ENCODE data around the gene PCTP.

PCTP gene

DNA sequence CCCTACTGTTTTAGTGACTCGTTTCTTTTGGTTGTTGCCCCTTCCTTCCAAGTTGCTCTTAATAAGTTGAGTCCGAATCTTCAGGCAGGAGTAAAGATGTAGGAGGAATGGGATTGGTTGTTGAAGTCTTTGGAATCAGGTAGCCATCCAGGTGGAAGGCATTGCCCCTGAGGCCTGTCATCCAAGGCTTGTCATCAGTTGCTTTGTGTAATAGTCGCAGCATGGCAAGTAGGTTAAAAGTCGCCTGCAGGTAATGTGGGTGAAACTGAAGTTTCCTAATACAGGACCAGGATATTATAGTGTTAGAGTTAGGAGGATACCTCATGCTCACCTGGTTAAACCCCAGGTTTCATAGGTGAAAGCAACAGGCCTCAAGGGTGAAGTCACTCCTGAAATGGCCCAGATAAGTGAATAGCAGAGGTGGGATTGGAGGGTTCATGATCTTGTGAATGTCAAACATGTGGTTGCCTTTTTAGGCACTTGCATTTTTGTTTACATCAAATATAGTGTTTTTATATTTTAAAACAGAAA lies 934 bp downstream of the PCTP start:
- DNase-seq (ENCODE audit: low read depth in 2 of 2, low spot score in 1 of 2) = no peak

DNA sequence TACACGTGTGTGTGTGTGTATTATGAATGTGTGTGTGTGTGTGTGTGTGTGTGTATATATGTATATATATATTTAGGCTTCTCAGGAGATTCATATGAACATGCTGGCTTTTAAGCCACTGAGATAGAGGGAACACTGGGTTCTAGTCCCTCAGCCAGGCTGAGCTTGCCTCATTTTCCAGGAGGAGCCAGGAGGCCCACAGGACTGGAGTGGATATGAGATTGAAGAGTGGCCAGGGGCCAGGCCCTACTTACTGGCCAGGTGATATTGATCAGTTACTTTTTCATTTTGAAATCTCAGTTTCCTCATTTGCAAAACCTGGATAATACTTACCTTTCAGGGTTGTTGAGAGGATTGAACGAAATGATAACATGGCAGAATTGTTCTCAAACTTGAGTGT lies 5.8 kb downstream of the PCTP start:
- DNase-seq (ENCODE audit: low read depth in 2 of 2, low spot score in 1 of 2) = no peak

- no peak for DNase-seq (ENCODE audit: low read depth in 2 of 2, low spot score in 1 of 2)
These were observed 6.8 kb downstream of the PCTP start for GRCh38 chr17:55757659-55758058.

DNA sequence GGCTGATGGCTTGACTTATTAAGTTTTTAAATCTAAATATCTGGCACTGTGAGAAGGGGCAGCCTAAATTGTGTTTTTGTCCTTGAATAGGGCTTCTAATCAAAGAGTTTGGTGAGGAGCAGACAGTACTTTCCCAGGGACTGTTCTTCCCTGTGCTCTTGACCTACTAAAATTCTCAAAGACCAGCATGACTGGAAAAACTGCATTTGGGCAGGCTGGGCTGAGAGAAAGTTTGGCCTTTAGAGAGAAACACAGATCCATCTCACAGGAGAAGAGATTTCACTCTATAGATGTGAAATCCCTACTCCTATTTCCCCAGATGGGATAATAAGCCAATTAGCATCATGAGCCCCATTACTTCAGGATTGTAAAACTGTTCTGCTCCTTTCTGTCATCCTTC lies 7.3 kb downstream of the PCTP start:
- DNase-seq (ENCODE audit: low read depth in 2 of 2, low spot score in 1 of 2) = no peak

GRCh38 chr17:55760643-55761355 lies 9.9 kb downstream of the PCTP start:
- no peak for DNase-seq (ENCODE audit: low read depth in 2 of 2, low spot score in 1 of 2)

DNA sequence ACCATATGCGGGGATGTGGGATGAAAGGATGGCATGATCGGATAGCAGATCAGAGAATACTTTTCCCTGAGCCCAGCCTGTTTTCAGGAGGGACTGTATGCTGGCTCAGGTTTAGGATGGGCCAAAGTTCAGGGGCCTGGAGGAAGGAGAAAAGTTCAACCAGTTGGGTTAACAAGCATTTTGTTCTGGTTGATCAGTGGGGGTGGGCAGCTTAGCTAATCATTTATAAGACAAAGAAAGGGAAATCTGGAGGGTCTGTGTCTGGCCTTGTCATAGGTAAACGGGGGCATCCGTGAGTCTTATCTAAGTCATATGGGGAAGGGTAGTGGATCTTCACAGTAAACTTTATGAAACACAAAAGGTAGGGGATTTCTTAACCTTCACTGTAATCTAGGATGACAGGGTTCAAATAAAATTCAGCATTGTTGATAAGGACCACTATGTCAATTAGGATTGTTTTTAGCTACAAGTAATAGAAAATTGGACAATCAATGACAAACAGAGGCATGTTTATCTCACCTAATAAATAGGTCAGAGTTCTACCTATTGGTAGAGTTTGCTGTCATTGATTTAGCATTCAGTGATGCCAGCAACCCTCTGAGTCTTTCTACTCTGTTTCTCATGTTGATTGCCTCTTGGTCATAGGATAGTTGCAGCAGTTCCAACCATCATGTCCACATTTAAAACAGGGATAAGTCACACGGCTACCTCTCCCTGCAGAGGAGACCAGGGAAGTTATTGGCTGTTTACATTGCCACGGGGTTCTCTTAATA lies 11.4 kb downstream of the PCTP start:
- DNase-seq (ENCODE audit: low read depth in 2 of 2, low spot score in 1 of 2) = no peak

DNA sequence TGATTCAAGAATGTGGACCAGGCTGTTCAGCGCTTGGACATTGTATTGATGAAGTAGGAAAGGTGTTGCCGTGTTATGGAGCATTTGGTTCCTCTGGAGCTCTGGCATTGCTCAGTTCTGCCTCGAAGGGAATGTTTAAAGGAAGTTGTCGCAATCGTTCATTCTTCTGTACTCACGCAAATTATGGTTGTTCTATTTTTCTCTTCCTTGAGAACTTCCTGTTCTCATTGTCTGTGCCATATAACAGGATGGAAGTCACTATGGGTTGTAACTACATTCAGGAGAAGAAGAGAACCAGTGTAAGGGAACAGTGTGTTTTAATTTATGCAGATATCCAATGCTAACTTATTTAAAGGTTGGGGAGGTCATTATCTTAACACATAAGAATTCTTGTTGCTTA lies 13.0 kb downstream of the PCTP start:
- no peak for DNase-seq (ENCODE audit: low read depth in 2 of 2, low spot score in 1 of 2)

GRCh38 chr17:55764610-55765009 lies 13.8 kb downstream of the PCTP start:
- DNase-seq (ENCODE audit: low read depth in 2 of 2, low spot score in 1 of 2) = no peak

DNA sequence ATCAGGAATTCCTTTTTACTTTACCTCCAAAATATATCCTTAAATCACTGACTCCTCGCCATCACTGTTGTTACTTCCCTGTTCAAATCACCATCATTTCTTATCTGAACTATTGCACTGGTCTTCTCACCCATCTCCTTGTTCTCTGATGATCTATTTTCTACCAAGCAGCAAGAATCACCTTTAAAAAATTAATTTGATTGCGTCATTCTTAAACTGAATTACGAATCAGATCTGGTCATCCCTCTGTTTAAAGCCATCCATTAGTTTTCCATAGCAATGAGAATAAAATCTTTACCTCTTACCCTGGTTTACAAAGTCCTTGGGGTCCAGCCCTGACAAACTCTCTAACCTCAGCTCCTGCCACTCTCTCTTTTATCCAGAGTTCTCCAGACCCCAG lies 14.6 kb downstream of the PCTP start:
- DNase-seq (ENCODE audit: low read depth in 2 of 2, low spot score in 1 of 2) = no peak

GRCh38 chr17:55768936-55769624 lies 18.2 kb downstream of the PCTP start:
- DNase-seq (ENCODE audit: low read depth in 2 of 2, low spot score in 1 of 2) = no peak

- DNase-seq (ENCODE audit: low read depth in 2 of 2, low spot score in 1 of 2) = no peak
These were observed 18.8 kb downstream of the PCTP start for GRCh38 chr17:55769625-55770000.

- DNase-seq (ENCODE audit: low read depth in 2 of 2, low spot score in 1 of 2) = no peak
These were observed 19.5 kb downstream of the PCTP start for GRCh38 chr17:55770196-55770870.

- no peak for DNase-seq (ENCODE audit: low read depth in 2 of 2, low spot score in 1 of 2)
These were observed 21.2 kb downstream of the PCTP start for GRCh38 chr17:55772086-55772485.

DNA sequence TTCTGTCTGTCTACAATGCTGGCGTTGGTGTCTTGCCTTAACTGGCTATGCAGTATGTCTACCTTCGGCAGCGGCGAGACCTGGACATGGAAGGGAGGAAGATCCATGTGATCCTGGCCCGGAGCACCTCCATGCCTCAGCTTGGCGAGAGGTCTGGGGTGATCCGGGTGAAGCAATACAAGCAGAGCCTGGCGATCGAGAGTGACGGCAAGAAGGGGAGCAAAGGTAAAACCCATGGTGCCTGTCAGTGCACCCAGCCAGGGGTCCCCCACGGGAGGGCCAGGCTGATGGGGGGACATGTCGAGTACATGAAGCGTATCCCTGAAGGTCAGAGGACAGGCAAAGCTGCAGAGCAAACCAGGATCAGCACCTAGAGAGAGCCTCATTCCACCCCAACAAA lies 22.8 kb downstream of the PCTP start:
- DNase-seq (ENCODE audit: low read depth in 2 of 2, low spot score in 1 of 2) = no peak

DNA sequence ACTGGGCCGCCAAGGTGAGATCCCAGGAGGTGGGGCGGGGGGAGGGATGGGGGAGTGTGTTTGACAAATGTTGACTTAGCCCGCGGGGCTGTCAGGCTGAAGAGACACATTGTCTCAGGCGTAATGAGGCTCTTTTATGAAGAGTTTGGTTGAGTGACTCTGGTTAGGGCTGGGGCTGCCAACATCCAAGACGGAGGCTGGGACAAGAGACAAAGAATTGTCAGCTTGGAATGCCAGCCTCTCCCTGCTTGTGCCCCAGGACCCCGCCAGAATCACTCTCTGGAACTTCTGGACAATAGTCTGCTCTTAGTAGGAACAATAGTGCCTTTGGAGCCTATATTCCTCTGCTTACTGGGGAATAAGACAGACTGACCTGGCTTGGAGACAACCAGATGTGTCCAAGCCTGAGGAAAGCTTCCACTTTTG lies 24.0 kb downstream of the PCTP start:
- no peak for DNase-seq (ENCODE audit: low read depth in 2 of 2, low spot score in 1 of 2)

DNA sequence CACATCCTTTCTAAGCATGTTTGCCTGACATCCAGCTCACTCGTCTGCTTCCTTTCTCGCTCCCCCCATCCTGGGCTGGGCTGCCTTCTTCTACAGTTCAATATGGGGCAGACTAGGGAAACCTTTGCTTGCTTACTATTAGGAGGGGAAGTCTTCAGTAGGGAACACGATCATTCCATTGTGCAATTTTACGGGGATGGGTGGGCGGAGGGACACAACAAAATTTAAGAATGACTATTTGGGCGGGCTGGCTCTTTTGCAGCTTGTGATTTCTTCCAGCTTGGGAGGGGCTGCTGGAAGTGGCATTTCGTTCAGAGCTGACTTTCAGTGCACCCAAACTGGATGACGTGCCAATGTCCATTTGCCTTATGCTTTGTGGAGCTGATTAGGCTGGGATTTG lies 25.4 kb downstream of the PCTP start:
- no peak for DNase-seq (ENCODE audit: low read depth in 2 of 2, low spot score in 1 of 2)

GRCh38 chr17:55777471-55777971 lies 26.7 kb downstream of the PCTP start:
- no peak for DNase-seq (ENCODE audit: low read depth in 2 of 2, low spot score in 1 of 2)

- no peak for DNase-seq (ENCODE audit: low read depth in 2 of 2, low spot score in 1 of 2)
These were observed 27.7 kb downstream of the PCTP start for GRCh38 chr17:55778389-55779118.

DNA sequence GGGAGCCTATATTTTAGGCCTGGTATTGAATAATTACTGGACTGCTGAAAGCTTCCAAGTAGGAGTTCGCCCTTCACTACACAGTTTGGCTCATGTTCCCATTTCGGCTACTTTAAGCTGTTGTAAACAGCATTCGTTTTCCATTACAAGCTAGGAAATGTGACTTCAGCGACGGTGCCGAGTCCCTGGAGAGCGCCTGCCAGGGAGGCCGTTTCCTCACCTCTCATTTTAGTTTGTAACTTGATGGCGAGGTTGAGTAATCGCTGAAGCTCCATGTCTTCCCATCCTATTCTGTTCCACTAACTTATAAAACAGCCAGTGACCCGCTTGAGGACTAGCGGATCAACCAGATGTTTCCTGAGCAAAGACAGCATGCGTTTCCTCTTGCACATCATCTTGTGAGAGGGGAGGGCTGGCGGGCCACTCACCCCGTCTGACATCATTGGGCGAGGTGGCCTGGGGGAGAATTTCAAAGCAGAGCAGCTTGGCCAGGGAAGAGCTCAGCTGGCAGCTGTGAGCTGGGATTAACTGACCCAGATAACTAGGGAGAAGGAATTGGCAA lies 32.9 kb downstream of the PCTP start:
- DNase-seq (ENCODE audit: low read depth in 2 of 2, low spot score in 1 of 2) = no peak

DNA sequence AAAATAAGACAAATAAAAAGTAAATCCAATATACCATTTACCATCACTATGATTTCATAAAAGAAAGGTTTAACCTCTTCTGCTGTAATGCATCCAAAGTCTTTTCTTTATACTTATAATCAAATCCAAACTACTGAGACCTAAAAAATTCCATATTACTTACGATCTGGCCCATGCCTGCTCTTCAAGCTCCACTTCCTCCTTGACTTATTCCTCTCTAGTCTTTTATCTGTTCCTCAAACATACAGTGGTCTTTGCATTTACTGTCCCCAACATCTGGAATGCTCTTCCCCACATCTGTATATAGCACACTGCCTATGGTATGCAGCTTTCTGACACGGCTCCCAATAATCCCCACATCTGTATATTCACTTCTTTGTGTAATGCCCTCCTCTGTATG lies 33.8 kb downstream of the PCTP start:
- DNase-seq (ENCODE audit: low read depth in 2 of 2, low spot score in 1 of 2) = no peak
